Endothelial cell (in vitro differentiated cells): ENCODE results near the gene WWC2. TPM values are rescaled to one million over a fixed set of nuclear protein-coding genes. Genes with fewer than 3 reads are reported as not detected.
"Not testable (repeated sequence)": the region's sequence is repeated elsewhere in the genome, so short reads cannot be mapped to it uniquely, and the experiment has no call there.

Experiments
- DNase-seq: peaks from one replicate; pipeline ENCODE4 v3.0.0; 2021; ENCODE audit warnings: low spot score
- H3K27ac Mint-ChIP-seq: one replicate; pipeline ENCODE4 v1.8.0; 2021; ENCODE audit warnings: mixed read lengths, inconsistent platforms; ENCODE audit not compliant: unreplicated experiment
- H3K27me3 Mint-ChIP-seq: one replicate; pipeline ENCODE4 v1.8.0; 2021; ENCODE audit warnings: mild to moderate bottlenecking, moderate library complexity, mixed read lengths, inconsistent platforms; ENCODE audit not compliant: unreplicated experiment
- H3K36me3 Mint-ChIP-seq: one replicate; pipeline ENCODE4 v1.8.0; 2021; ENCODE audit warnings: mild to moderate bottlenecking, low read depth, mixed read lengths, inconsistent platforms; ENCODE audit not compliant: unreplicated experiment
- H3K4me1 Mint-ChIP-seq: one replicate; pipeline ENCODE4 v1.8.0; 2021; ENCODE audit warnings: mild to moderate bottlenecking, mixed read lengths, inconsistent platforms; ENCODE audit not compliant: unreplicated experiment
- H3K4me3 Mint-ChIP-seq: one replicate; pipeline ENCODE4 v1.8.0; 2021; ENCODE audit warnings: mild to moderate bottlenecking, mixed read lengths, inconsistent platforms; ENCODE audit not compliant: unreplicated experiment
- H3K9me3 Mint-ChIP-seq: one replicate; pipeline ENCODE4 v1.8.0; 2021; ENCODE audit warnings: mixed read lengths, inconsistent platforms; ENCODE audit not compliant: unreplicated experiment
- CTCF ChIP-seq: fragments of 200-600 bp; sonication (generic); IDR thresholded peaks from one replicate; pipeline ENCODE4 v1.5.0; 2021; ENCODE audit warnings: antibody characterized with exemption; ENCODE audit not compliant: unreplicated experiment
- total RNA-seq: library from RNA; stranded (reverse); fragmentation: NEBNext Ultra II Directional; extraction: Animal tissue kit (Norgen Biotek cat#: 25700); gene quantifications from one replicate; pipeline ENCODE4 v1.2.1, GENCODE V29; 2021; ENCODE audit not compliant: unreplicated experiment

The WWC2 gene
- total RNA-seq, 1 donor from 2014 or later, result 32.0 TPM

DNA sequence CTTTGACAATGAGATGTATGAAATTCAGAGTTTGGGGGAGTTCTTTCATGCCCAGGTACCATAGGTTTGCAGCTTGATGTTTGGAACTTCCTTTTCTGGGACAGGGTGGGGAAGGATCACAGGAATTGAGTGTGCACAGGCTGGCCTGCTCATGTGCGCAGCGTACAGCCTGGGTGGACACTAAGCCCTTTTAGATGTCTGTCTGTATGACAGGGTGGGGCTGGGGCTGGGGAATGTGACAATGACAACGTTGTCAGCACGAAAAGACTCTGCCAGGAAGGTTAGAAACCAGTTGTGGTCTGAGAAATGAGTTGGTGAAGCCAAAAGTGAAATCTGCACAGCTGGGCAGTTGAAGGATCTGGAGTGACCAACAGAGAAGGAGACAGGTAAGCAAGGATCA is 47.4 kb downstream of the WWC2 start:
- no peaks in the 10 kb centered on the region for H3K9me3 Mint-ChIP-seq
- H3K27me3 Mint-ChIP-seq, result no peaks in the 10 kb centered on the region
- H3K27ac Mint-ChIP-seq, result no peak overlapping the region
- H3K4me3 Mint-ChIP-seq, result no peak overlapping the region
- no peaks in the 10 kb centered on the region for H3K36me3 Mint-ChIP-seq
- H3K4me1 Mint-ChIP-seq, result no peaks in the 10 kb centered on the region
- no peak for TF ChIP-seq CTCF
- DNase-seq, result no peak

- Mint-ChIP-seq H3K27ac (no peak overlapping the region), H3K36me3 (no peaks in the 10 kb centered on the region)
Observed at GRCh38 chr4:183147196-183147595, 48.1 kb downstream of the WWC2 start.

GRCh38 chr4:183147983-183148382 is 48.9 kb downstream of the WWC2 start:
- TF ChIP-seq CTCF, result no peak
- no peak for DNase-seq
- H3K9me3 Mint-ChIP-seq, result no peaks in the 10 kb centered on the region
- no peaks in the 10 kb centered on the region for H3K27me3 Mint-ChIP-seq
- no peaks in the 10 kb centered on the region for H3K36me3 Mint-ChIP-seq
- no peak overlapping the region for H3K27ac Mint-ChIP-seq
- H3K4me3 Mint-ChIP-seq, result no peak overlapping the region
- H3K4me1 Mint-ChIP-seq, result no peaks in the 10 kb centered on the region

More at GRCh38 chr4:183147196-183147595, 48.1 kb downstream of the WWC2 start:
- Mint-ChIP-seq H3K4me3 (no peak overlapping the region), H3K4me1 (no peaks in the 10 kb centered on the region), H3K27me3 (no peaks in the 10 kb centered on the region), H3K9me3 (no peaks in the 10 kb centered on the region)
- no peak for TF ChIP-seq CTCF
- no peak for DNase-seq

DNA sequence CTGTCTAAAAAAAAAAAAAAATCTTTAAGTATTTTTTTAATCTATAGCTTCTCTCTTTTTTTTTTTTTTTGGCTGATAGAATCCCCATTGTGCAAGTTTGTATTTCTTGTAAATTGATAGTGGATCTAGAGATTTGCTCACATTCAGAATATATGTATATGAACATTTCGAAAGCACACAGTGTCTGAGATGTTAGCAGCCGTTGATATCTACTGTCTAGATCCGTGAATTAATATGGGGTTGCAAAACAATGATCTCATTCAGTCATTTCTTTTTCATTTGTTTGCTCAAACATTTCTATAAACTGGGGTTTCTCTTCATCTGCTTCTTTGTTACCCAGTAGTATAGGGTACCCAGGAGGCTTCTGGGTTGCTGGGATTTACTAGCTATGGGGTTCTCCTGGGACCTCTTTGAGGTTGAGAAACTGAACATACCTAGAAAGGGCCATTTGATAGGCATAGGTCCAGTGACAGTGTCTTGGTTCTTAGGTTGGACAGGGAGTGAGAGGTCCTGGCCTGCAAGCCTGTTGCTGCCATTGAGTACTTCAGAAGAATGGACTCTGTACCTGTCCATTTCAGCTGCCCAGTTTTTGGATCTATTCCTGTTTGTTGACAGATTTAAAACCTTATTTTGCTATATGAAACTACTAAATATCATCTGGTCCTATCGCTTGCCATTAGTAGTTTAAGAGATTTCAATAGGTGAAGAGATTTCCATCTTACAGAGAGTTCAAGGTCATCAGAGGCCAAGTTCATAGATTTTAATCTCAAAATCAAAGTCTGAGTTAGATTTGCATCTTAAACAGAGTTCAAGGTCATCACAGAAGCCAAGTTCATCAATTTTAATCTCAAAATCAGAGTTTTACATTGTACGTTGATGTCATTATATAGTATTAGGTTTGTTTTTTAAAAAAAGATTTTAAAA is 50.8 kb downstream of the WWC2 start:
- Mint-ChIP-seq H3K4me1 (peaks cover 4% of the 10 kb centered on the region), H3K27me3 (no peaks in the 10 kb centered on the region), H3K36me3 (no peaks in the 10 kb centered on the region), H3K9me3 (no peaks in the 10 kb centered on the region), H3K27ac (no peak overlapping the region), H3K4me3 (no peak overlapping the region)
- DNase-seq, result no peak
- TF ChIP-seq CTCF, result no peak

DNA sequence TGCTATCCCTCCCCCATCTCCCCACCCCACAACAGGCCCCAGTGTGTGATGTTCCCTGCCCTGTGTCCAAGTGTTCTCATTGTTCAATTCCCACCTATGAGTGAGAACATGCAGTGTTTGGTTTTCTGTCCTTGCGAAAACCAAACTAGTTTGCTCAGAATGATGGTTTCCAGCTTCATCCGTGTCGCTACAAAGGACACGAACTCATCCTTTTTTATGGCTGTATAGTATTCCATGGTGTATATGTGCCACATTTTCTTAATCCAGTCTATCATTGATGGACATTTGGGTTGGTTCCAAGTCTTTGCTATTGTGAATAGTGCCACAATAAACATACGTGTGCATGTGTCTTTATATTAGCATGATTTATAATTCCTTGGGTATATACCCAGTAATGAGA is 51.6 kb downstream of the WWC2 start:
- not testable (repeated sequence) for H3K9me3 Mint-ChIP-seq, H3K4me1 Mint-ChIP-seq, H3K36me3 Mint-ChIP-seq, H3K27me3 Mint-ChIP-seq, H3K4me3 Mint-ChIP-seq, DNase-seq, H3K27ac Mint-ChIP-seq

DNA sequence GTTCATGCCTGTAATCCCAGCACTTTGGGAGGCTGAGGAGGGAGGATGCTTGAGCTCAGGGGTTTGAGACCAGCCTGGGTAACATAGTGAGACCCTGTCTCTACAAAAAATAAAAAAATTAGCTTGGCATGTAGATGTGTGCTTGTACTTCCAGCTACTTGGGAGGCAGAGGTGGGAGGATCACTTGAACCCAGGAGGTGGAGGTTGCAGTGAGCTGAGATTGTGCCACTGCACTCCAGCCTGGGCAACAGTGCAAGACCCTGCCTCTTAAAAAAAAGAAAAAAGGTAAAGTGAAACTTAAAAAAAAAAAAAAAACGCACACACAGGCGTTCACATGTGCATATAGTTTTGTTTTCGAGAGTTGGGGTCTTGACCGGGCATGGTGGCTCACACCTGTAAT is 53.2 kb downstream of the WWC2 start:
- H3K27ac Mint-ChIP-seq, DNase-seq, H3K4me3 Mint-ChIP-seq, H3K4me1 Mint-ChIP-seq, H3K36me3 Mint-ChIP-seq, H3K27me3 Mint-ChIP-seq, H3K9me3 Mint-ChIP-seq: not testable (repeated sequence)
